Activated naive CD4-positive, alpha-beta T cell treated with anti-CD3 and anti-CD28 coated beads, Interleukin-2, amount 50 U/mL, for 16 hours (primary cell): ENCODE measurements around the gene PARD6B.
"Not testable (repeated sequence)": the region's sequence is repeated elsewhere in the genome, so short reads cannot be mapped to it uniquely, and the experiment has no call there.

Source experiments
- DNase-seq: peaks from one replicate; pipeline ENCODE4 v3.0.0-alpha.2; 2020

Gene PARD6B

GRCh38 chr20:50800986-50801746 is 69.8 kb downstream of the PARD6B start:
- not testable (repeated sequence) for DNase-seq

GRCh38 chr20:50801747-50802125 is 70.4 kb downstream of the PARD6B start:
- no peak for DNase-seq

GRCh38 chr20:50802289-50802688 is 70.9 kb downstream of the PARD6B start:
- no peak for DNase-seq

- no peak for DNase-seq
Measured at GRCh38 chr20:50804437-50805348, 73.3 kb downstream of the PARD6B start.

GRCh38 chr20:50805349-50805684 is 73.9 kb downstream of the PARD6B start:
- DNase-seq = no peak

GRCh38 chr20:50806126-50806768 is 74.9 kb downstream of the PARD6B start:
- no peak for DNase-seq
